ENCODE data around the gene CPNE2. TPM values are rescaled to one million over a fixed set of nuclear protein-coding genes. Genes with fewer than 3 reads are reported as not detected.

The CPNE2 gene
- total and polyA plus RNA-seq, 4 donors: 38.1 to 76.3 (median 52.2) TPM

DNA sequence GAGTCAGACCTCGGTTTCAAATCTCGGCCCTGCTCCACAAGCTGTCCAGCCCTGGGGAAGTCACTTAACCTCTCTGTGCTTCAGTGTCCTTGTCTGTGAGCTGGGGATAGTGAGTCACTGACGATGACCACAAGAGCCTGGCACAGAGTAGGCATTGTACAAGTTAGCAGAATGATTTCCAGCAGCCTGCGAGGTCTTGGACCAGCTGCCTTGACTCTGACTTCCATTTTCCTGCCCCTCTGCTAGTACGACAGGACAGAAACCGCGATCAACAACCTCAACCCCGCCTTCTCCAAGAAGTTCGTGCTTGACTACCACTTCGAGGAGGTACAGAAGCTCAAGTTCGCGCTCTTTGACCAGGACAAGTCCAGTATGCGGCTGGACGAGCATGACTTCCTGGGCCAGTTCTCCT is 20.7 kb downstream of the CPNE2 start:
- 88 to 90% methylated on average over 14 of the region's 14 CpGs for WGBS, 2 donors
- H3K4me1 ChIP-seq (ENCODE audit: control insufficient read depth in 5 of 5, insufficient read depth in 5 of 5, low read length in 5 of 5): peaks cover 0 to 17% (median 3%) of the 10 kb centered on the region in 5 donors
- no peak for ATAC-seq (ENCODE audit: insufficient read depth, low FRiP score)
- no peak for DNase-seq
- no peak overlapping the region for H3K27ac ChIP-seq (ENCODE audit: low read depth in 1 of 2, low read length in 1 of 2)
- no peak overlapping the region for H3K4me3 ChIP-seq
- TF ChIP-seq, protein P1, sequence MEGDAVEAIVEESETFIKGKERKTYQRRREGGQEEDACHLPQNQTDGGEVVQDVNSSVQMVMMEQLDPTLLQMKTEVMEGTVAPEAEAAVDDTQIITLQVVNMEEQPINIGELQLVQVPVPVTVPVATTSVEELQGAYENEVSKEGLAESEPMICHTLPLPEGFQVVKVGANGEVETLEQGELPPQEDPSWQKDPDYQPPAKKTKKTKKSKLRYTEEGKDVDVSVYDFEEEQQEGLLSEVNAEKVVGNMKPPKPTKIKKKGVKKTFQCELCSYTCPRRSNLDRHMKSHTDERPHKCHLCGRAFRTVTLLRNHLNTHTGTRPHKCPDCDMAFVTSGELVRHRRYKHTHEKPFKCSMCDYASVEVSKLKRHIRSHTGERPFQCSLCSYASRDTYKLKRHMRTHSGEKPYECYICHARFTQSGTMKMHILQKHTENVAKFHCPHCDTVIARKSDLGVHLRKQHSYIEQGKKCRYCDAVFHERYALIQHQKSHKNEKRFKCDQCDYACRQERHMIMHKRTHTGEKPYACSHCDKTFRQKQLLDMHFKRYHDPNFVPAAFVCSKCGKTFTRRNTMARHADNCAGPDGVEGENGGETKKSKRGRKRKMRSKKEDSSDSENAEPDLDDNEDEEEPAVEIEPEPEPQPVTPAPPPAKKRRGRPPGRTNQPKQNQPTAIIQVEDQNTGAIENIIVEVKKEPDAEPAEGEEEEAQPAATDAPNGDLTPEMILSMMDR (IDR thresholded peaks at IDR 0.05; ENCODE audit: control extremely low read depth, extremely low read depth): no peak
- no peak overlapping the region for H3K9ac ChIP-seq (ENCODE audit: insufficient read depth in 1 of 2, low read length in 2 of 2)
- no peaks in the 10 kb centered on the region for H3K27me3 ChIP-seq (ENCODE audit: control insufficient read depth in 3 of 3, insufficient read depth in 3 of 3, low read length in 2 of 3)
- H3K9me3 ChIP-seq (ENCODE audit: control insufficient read depth in 4 of 4, insufficient read depth in 3 of 4, low read length in 3 of 4): no peaks in the 10 kb centered on the region
- H3K36me3 ChIP-seq (ENCODE audit: control insufficient read depth in 4 of 4, insufficient read depth in 4 of 4, low read length in 4 of 4): peaks cover 0 to 31% (median 8%) of the 10 kb centered on the region in 4 donors

DNA sequence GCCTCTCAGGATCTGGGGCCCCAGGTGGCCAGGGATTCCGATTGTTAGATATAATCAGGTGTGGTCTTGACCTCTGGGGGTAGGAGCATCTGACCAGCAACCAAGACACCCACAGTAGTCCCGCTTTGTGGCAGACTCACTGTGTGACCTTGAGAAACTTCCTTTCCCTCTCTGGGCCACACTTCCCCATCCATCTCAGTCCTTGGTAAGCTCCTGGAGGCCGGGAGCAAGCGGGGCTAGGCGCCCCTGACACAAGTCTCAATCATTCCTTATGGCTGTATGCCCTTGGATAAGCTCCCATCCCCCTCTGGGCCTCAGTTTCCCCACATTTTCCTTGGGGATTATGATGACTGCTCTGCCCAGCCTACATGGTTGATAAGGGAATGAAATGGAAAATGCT is 21.3 kb downstream of the CPNE2 start:
- no peaks in the 10 kb centered on the region for H3K9me3 ChIP-seq (ENCODE audit: control insufficient read depth in 4 of 4, insufficient read depth in 3 of 4, low read length in 3 of 4)
- TF ChIP-seq, protein P1 (IDR thresholded peaks at IDR 0.05; ENCODE audit: control extremely low read depth, extremely low read depth): no peak
- no peak overlapping the region for H3K9ac ChIP-seq (ENCODE audit: insufficient read depth in 1 of 2, low read length in 2 of 2)
- H3K27me3 ChIP-seq (ENCODE audit: control insufficient read depth in 3 of 3, insufficient read depth in 3 of 3, low read length in 2 of 3): no peaks in the 10 kb centered on the region
- no peak overlapping the region for H3K4me3 ChIP-seq
- no peak overlapping the region for H3K27ac ChIP-seq (ENCODE audit: low read depth in 1 of 2, low read length in 1 of 2)
- 90 to 93% methylated on average over 5 of the region's 5 CpGs for WGBS, 2 donors
- DNase-seq (no peak), ATAC-seq (ENCODE audit: insufficient read depth, low FRiP score) (no peak)
- peaks cover 0 to 17% (median 2%) of the 10 kb centered on the region in 5 donors for H3K4me1 ChIP-seq (ENCODE audit: control insufficient read depth in 5 of 5, insufficient read depth in 5 of 5, low read length in 5 of 5)
- peaks cover 0 to 31% (median 8%) of the 10 kb centered on the region in 4 donors for H3K36me3 ChIP-seq (ENCODE audit: control insufficient read depth in 4 of 4, insufficient read depth in 4 of 4, low read length in 4 of 4)

DNA sequence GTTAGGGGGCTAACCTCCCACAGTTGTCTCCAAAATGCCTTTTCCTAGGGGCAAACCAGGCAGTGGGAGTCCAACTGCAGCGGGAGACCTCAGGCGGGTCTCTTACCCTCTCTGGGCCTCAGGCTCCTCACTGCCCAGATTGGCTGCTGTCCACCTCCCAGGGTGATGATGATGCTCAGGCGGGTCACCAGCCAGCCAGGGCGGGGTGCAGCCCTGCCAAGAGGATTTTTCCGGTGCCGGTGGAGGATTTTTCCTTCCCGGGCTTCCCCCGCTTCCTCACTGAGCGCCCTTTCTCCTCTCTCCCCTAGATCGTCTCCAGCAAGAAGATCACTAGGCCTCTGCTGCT is 22.8 kb downstream of the CPNE2 start:
- no peak overlapping the region for H3K27ac ChIP-seq (ENCODE audit: low read depth in 1 of 2, low read length in 1 of 2)
- peaks cover 0 to 43% (median 8%) of the 10 kb centered on the region in 4 donors for H3K36me3 ChIP-seq (ENCODE audit: control insufficient read depth in 4 of 4, insufficient read depth in 4 of 4, low read length in 4 of 4)
- H3K4me1 ChIP-seq (ENCODE audit: control insufficient read depth in 5 of 5, insufficient read depth in 5 of 5, low read length in 5 of 5): peaks cover 0 to 17% (median 2%) of the 10 kb centered on the region in 5 donors
- TF ChIP-seq, protein P1 (IDR thresholded peaks at IDR 0.05; ENCODE audit: control extremely low read depth, extremely low read depth): no peak
- no peak overlapping the region for H3K4me3 ChIP-seq
- WGBS, 2 donors: 65 to 77% methylated on average over 10 of the region's 10 CpGs
- ATAC-seq (ENCODE audit: insufficient read depth, low FRiP score) (no peak), DNase-seq (no peak)
- H3K27me3 ChIP-seq (ENCODE audit: control insufficient read depth in 3 of 3, insufficient read depth in 3 of 3, low read length in 2 of 3): no peaks in the 10 kb centered on the region
- H3K9ac ChIP-seq (ENCODE audit: insufficient read depth in 1 of 2, low read length in 2 of 2): peak overlapping the region; percentile 49 to 68
- no peaks in the 10 kb centered on the region for H3K9me3 ChIP-seq (ENCODE audit: control insufficient read depth in 4 of 4, insufficient read depth in 3 of 4, low read length in 3 of 4)
